Adipose tissue (tissue), 3 donors: ENCODE measurements around the gene RAB36. TPM values are rescaled to one million over a fixed set of nuclear protein-coding genes. Genes with fewer than 3 reads are reported as not detected.
A peak's percentile ranks its signal among the peaks of the same experiment; 100 is the strongest.

Source experiments
- H3K27ac ChIP-seq: one replicate; pipeline ENCODE4 v1.5.1; 2013; ENCODE audit warnings: low read depth, low read length
- WGBS, 3 donors: extraction: QIAGEN DNeasy Blood & Tissue Kit; methylation state at CpG; one replicate each; pipeline ENCODE4 v1.1.7; 2013; 5-methylcytosine and 5-hydroxymethylcytosine counted together
- polyA plus RNA-seq, 3 donors: library from polyadenylated mRNA; stranded (reverse); fragments of 200-250 nt; gene quantifications; one replicate each; pipeline ENCODE4 v1.2.3, GENCODE V29; 2013
- donor health status: healthy with polysubstance abuse.
- donor health status: Bipolar disorder and iron deficiency.
- donor health status: healthy.

Gene RAB36
- polyA plus RNA-seq, 3 donors = 1.0 to 1.6 (median 1.4) TPM

- 60 to 86% (median 81%) methylated on average over 6 of the region's 6 CpGs for WGBS, 3 donors
- H3K27ac ChIP-seq = no peak overlapping the region
Measured at GRCh38 chr22:23166042-23166831, 21.0 kb downstream of the RAB36 start.

- 82 to 92% (median 82%) methylated on average over 9 to 10 of the region's 10 CpGs for WGBS, 3 donors
- H3K27ac ChIP-seq = no peak overlapping the region
Measured at GRCh38 chr22:23166841-23167616, 21.8 kb downstream of the RAB36 start.

GRCh38 chr22:23168391-23169042 lies 23.2 kb downstream of the RAB36 start:
- no peak overlapping the region for H3K27ac ChIP-seq
- 91 to 98% (median 91%) methylated on average over 8 to 9 of the region's 9 CpGs for WGBS, 3 donors

- WGBS, 3 donors = 94 to 97% (median 94%) methylated on average over 4 of the region's 4 CpGs
- no peak overlapping the region for H3K27ac ChIP-seq
Measured at GRCh38 chr22:23169043-23169406, 23.7 kb downstream of the RAB36 start.

GRCh38 chr22:23175817-23176644 lies 30.8 kb downstream of the RAB36 start:
- 94 to 97% (median 95%) methylated on average over 10 of the region's 10 CpGs for WGBS, 3 donors
- no peak overlapping the region for H3K27ac ChIP-seq

GRCh38 chr22:23176645-23177027 lies 31.4 kb downstream of the RAB36 start:
- H3K27ac ChIP-seq = no peak overlapping the region
- WGBS, 3 donors = 83 to 94% (median 89%) methylated on average over 9 of the region's 9 CpGs

- no peak overlapping the region for H3K27ac ChIP-seq
- 58 to 70% (median 65%) methylated on average over 4 of the region's 4 CpGs for WGBS, 3 donors
Measured at GRCh38 chr22:23177197-23177596, 31.9 kb downstream of the RAB36 start.

GRCh38 chr22:23178512-23179254 lies 33.4 kb downstream of the RAB36 start:
- H3K27ac ChIP-seq = no peak overlapping the region
- WGBS, 3 donors = 22 to 33% (median 27%) methylated on average over 9 of the region's 9 CpGs

- WGBS, 3 donors = 31 to 36% (median 34%) methylated on average over 25 of the region's 25 CpGs
- peak overlapping the region; percentile 32 for H3K27ac ChIP-seq
Measured at GRCh38 chr22:23179381-23180299, 34.4 kb downstream of the RAB36 start.

- 0 to 1% (median 1%) methylated on average over 32 to 85 of the region's 88 CpGs for WGBS, 3 donors
Measured at GRCh38 chr22:23180301-23180892, 35.1 kb downstream of the RAB36 start, which contains the start of gene BCR. Gene BCR (plus strand): TSS chr22:23180509. CDS start chr22:23180961, 452 bp downstream.

GRCh38 chr22:23180893-23181720 lies 35.8 kb downstream of the RAB36 start:
- no peak overlapping the region for H3K27ac ChIP-seq
- WGBS, 3 donors = 12 to 20% (median 13%) methylated on average over 89 to 112 of the region's 112 CpGs

More at GRCh38 chr22:23180301-23180892, 35.1 kb downstream of the RAB36 start, which contains the start of gene BCR:
- peak within 1 kb of the TSS; percentile 32 for H3K27ac ChIP-seq

GRCh38 chr22:23181721-23182308 lies 36.5 kb downstream of the RAB36 start:
- no peak overlapping the region for H3K27ac ChIP-seq
- 46 to 67% (median 48%) methylated on average over 43 of the region's 43 CpGs for WGBS, 3 donors

GRCh38 chr22:23182309-23183060 lies 37.2 kb downstream of the RAB36 start:
- WGBS, 3 donors = 32 to 44% (median 38%) methylated on average over 12 of the region's 12 CpGs
- no peak overlapping the region for H3K27ac ChIP-seq

GRCh38 chr22:23183061-23183698 lies 37.9 kb downstream of the RAB36 start:
- no peak overlapping the region for H3K27ac ChIP-seq
- WGBS, 3 donors = 10 to 13% (median 12%) methylated on average over 11 of the region's 11 CpGs
